Measurements from ENCODE around the gene OTOS.

Gene OTOS

DNA sequence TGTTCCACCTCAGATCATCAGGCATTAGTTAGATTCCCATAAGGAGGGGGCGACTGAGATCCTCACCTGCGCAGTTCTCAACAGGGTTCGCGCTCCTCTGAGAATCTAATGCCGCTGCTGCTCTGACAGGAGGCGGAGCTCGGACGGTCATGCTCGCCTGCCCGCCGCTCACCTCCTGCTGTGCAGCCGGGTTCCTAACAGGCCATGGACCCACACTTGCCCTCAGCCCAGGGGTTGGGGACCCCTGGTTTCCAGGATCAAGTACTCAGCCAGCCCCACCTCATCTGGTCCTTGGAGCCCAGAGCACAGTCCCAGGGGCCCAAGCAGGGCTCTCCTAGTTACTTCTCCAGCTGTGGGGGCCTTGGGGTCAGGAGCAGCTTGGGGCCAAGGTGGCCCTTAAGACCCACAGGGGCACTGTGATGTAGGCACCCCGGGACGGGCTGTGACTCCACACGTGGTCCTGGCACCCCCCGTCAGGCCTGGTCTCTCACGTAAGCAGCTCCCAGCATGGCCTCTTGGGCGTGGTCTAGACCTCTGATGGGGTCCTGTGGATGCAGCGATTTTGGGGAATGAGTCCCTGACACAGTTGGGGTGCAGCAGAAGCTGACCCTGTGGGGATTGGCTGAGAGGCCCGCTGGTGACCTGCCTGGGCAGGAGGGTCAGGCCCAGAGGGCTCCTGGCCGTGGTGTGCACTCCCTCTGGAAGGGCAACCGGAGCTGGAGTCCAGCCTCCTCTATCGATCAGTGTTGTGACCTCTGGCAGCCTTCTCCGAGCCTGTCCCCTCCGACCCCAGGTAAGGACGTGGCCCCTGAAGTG, 28.3 kb upstream of the OTOS start:
- Histone ChIP-seq H3K4me3 (ENCODE audit: severe bottlenecking) (no peak overlapping the region), H3K9me3 (ENCODE audit: severe bottlenecking) (no peaks in the 10 kb centered on the region), H3K27ac (ENCODE audit: poor library complexity, severe bottlenecking) (no peak overlapping the region), H3K36me3 (ENCODE audit: low read depth) (no peaks in the 10 kb centered on the region), H3K27me3 (ENCODE audit: insufficient read depth, poor library complexity, severe bottlenecking) (peaks cover 3% of the 10 kb centered on the region), H3K4me1 (ENCODE audit: insufficient read depth, poor library complexity, severe bottlenecking) (no peaks in the 10 kb centered on the region)
- no peak for ATAC-seq (ENCODE audit: low read depth)
- DNase-seq (ENCODE audit: low spot score): peak; percentile 59
- TF ChIP-seq, protein P1, sequence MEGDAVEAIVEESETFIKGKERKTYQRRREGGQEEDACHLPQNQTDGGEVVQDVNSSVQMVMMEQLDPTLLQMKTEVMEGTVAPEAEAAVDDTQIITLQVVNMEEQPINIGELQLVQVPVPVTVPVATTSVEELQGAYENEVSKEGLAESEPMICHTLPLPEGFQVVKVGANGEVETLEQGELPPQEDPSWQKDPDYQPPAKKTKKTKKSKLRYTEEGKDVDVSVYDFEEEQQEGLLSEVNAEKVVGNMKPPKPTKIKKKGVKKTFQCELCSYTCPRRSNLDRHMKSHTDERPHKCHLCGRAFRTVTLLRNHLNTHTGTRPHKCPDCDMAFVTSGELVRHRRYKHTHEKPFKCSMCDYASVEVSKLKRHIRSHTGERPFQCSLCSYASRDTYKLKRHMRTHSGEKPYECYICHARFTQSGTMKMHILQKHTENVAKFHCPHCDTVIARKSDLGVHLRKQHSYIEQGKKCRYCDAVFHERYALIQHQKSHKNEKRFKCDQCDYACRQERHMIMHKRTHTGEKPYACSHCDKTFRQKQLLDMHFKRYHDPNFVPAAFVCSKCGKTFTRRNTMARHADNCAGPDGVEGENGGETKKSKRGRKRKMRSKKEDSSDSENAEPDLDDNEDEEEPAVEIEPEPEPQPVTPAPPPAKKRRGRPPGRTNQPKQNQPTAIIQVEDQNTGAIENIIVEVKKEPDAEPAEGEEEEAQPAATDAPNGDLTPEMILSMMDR (IDR thresholded peaks at IDR 0.05; ENCODE audit: poor library complexity, severe bottlenecking): no peak

DNA sequence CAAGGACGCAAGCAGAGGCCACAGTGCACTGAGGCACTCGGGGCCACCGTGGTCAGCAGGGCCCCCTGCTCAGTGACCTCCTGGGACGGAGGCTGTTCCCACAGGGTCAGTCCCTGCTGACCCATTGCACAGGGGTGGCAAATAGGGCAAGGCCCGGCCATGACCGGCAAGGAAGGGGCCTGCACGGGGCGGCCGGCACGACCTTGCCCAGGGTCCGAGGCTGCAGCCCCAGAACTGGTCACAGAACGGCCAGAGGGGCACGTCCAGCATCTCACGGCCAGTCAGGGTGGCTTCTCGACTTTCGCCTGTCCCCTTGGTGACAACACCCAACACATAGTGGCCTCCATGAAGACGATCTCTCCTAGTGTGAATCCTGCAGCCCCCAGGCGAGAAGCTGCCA, 27.6 kb upstream of the OTOS start:
- DNase-seq (ENCODE audit: low spot score) (peak; percentile 42), ATAC-seq (ENCODE audit: low read depth) (no peak)
- no peaks in the 10 kb centered on the region for H3K9me3 ChIP-seq (ENCODE audit: severe bottlenecking)
- no peaks in the 10 kb centered on the region for H3K4me1 ChIP-seq (ENCODE audit: insufficient read depth, poor library complexity, severe bottlenecking)
- no peaks in the 10 kb centered on the region for H3K36me3 ChIP-seq (ENCODE audit: low read depth)
- peaks cover 3% of the 10 kb centered on the region for H3K27me3 ChIP-seq (ENCODE audit: insufficient read depth, poor library complexity, severe bottlenecking)
- no peak overlapping the region for H3K27ac ChIP-seq (ENCODE audit: poor library complexity, severe bottlenecking)
- TF ChIP-seq, protein P1 (IDR thresholded peaks at IDR 0.05; ENCODE audit: poor library complexity, severe bottlenecking): no peak
- H3K4me3 ChIP-seq (ENCODE audit: severe bottlenecking): no peak overlapping the region

DNA sequence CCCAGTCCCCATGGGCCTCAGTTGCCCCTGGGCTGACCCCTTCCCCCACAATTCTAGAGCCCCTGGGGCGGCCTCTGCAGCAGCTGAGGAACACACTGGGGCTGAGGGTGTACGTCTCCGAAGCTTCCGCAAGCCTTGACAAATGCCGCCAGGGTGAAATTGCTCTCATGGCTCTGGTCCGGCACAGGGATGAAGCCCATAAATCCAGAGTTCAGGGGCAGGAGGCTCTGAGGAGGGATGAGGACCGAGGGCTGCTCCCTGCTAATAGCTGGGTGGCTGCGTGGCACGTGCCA, 27.1 kb upstream of the OTOS start:
- Histone ChIP-seq H3K4me3 (ENCODE audit: severe bottlenecking) (no peak overlapping the region), H3K4me1 (ENCODE audit: insufficient read depth, poor library complexity, severe bottlenecking) (no peaks in the 10 kb centered on the region), H3K27ac (ENCODE audit: poor library complexity, severe bottlenecking) (no peak overlapping the region), H3K9me3 (ENCODE audit: severe bottlenecking) (no peaks in the 10 kb centered on the region), H3K36me3 (ENCODE audit: low read depth) (no peaks in the 10 kb centered on the region), H3K27me3 (ENCODE audit: insufficient read depth, poor library complexity, severe bottlenecking) (peaks cover 3% of the 10 kb centered on the region)
- ATAC-seq (ENCODE audit: low read depth) (no peak), DNase-seq (ENCODE audit: low spot score) (peak; percentile 45)
- TF ChIP-seq, protein P1 (IDR thresholded peaks at IDR 0.05; ENCODE audit: poor library complexity, severe bottlenecking): no peak

DNA sequence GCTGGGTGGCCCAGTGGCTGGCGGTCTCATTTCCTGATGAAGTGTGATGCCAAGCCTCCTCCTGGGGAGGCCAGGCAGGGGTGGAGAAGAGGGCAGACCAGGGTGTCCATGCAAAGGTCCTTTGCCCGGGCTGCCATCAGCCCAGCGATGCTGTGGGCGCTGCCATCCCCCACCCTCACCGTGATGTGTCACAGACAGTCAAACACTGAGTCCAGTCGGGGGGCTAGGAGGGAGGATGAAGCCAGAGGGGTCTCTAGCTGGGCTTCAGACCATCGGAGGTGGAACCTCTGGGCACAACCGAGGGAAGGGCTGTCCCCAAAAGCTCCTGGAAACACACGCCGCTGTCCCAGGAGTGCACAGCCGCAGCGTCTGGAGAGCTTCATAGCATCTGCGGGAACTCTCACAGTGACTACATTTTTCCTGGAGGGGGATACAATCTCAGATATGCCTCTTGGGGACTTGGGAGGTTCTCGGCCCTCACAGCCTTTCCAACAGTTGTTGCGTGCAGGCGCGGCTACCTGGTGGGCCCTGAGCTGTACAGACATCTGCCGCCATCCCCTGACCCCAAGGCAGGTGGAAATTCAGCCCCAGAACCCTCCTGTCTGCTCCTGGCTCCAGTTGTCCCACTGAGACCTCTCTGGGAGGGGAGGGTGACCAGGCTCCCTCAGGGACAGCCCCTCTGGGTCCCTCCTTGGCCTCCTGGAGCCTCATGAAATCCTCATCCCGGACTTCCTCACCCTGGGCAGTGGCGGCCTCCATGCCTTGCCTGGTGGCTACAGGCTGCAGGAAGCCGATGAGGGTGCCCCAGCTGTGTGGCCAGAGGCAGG, 26.5 kb upstream of the OTOS start:
- peak; percentile 15 for DNase-seq (ENCODE audit: low spot score)
- ATAC-seq (ENCODE audit: low read depth): no peak

More for the DNA sequence above, 26.5 kb upstream of the OTOS start:
- Histone ChIP-seq H3K27ac (ENCODE audit: poor library complexity, severe bottlenecking) (no peak overlapping the region), H3K9me3 (ENCODE audit: severe bottlenecking) (no peaks in the 10 kb centered on the region), H3K27me3 (ENCODE audit: insufficient read depth, poor library complexity, severe bottlenecking) (peaks cover 3% of the 10 kb centered on the region), H3K4me3 (ENCODE audit: severe bottlenecking) (no peak overlapping the region), H3K36me3 (ENCODE audit: low read depth) (no peaks in the 10 kb centered on the region), H3K4me1 (ENCODE audit: insufficient read depth, poor library complexity, severe bottlenecking) (no peaks in the 10 kb centered on the region)
- TF ChIP-seq, protein P1 (IDR thresholded peaks at IDR 0.05; ENCODE audit: poor library complexity, severe bottlenecking): no peak
